Activated CD4-positive, alpha-beta T cell treated with anti-CD3 and anti-CD28 coated beads, Interleukin-2, Interleukin-6, amounts not matched to agents 100 ng/mL and 50 ng/mL, durations not matched to agents 16 hours and 8 hours (primary cell): Measurements from ENCODE around the gene PTGES2.
A peak's percentile ranks its signal among the peaks of the same experiment; 100 is the strongest.
"Not testable (repeated sequence)": the region's sequence is repeated elsewhere in the genome, so short reads cannot be mapped to it uniquely, and the experiment has no call there.

Experiments
- DNase-seq: peaks from one replicate; pipeline ENCODE4 v3.0.0-alpha.2; 2020

PTGES2 gene

GRCh38 chr9:128118971-128119665 lies 8.4 kb downstream of the PTGES2 start:
- no peak for DNase-seq

- no peak for DNase-seq
Measured at GRCh38 chr9:128118472-128118857, 9.1 kb downstream of the PTGES2 start.

- DNase-seq = peak; percentile 98
Measured at GRCh38 chr9:128117613-128118471, 9.7 kb downstream of the PTGES2 start.

- no peak for DNase-seq
Measured at GRCh38 chr9:128116104-128117083, 11.1 kb downstream of the PTGES2 start.

- DNase-seq = no peak
Measured at GRCh38 chr9:128115187-128116103, 12.1 kb downstream of the PTGES2 start.

GRCh38 chr9:128114326-128115186 lies 13.0 kb downstream of the PTGES2 start:
- no peak for DNase-seq

- no peak for DNase-seq
Measured at GRCh38 chr9:128113526-128114325, 13.8 kb downstream of the PTGES2 start.

GRCh38 chr9:128111726-128112125 lies 15.8 kb downstream of the PTGES2 start:
- DNase-seq = not testable (repeated sequence)

- no peak for DNase-seq
Measured at GRCh38 chr9:128109050-128109709, 18.3 kb downstream of the PTGES2 start.

- DNase-seq = no peak
Measured at GRCh38 chr9:128108269-128109049, 19.1 kb downstream of the PTGES2 start.

GRCh38 chr9:128107468-128108268 lies 19.9 kb downstream of the PTGES2 start:
- DNase-seq = no peak

- no peak for DNase-seq
Measured at GRCh38 chr9:128106940-128107467, 20.5 kb downstream of the PTGES2 start.

- DNase-seq = no peak
Measured at GRCh38 chr9:128106181-128106939, 21.2 kb downstream of the PTGES2 start.

GRCh38 chr9:128105538-128106175 lies 21.9 kb downstream of the PTGES2 start:
- DNase-seq = no peak

- DNase-seq = no peak
Measured at GRCh38 chr9:128104171-128104618, 23.3 kb downstream of the PTGES2 start.

GRCh38 chr9:128103589-128103962 lies 24.0 kb downstream of the PTGES2 start:
- DNase-seq = peak; percentile 49
